Measurements from ENCODE around the gene HSD17B4. TPM values are rescaled to one million over a fixed set of nuclear protein-coding genes. Genes with fewer than 3 reads are reported as not detected.

Gene HSD17B4
- total and polyA plus RNA-seq, 9 of the 15 experiments (the other 6 are each of a cell fraction or from before 2014, with no cell fraction given), result 50.6 to 187 (median 94.6) TPM

- 17% methylated on average over 5 of the region's 5 CpGs for WGBS (ENCODE audit: insufficient coverage, low coverage, missing lambda C conversion rate)
- Histone ChIP-seq H3K9ac (ENCODE audit: insufficient read depth in 1 of 2, low read depth in 2 of 2, low read length in 2 of 2) (peak overlapping the region in 1 of 2 experiments; percentile 46; a peak in 1 of 4 replicates), H3K79me2 (ENCODE audit: control insufficient read depth, insufficient read depth, low read length) (no peaks in the 10 kb centered on the region), H3K4me1 (replicated peaks in 1 of 2; ENCODE audit: control insufficient read depth in 2 of 2, insufficient read depth in 2 of 2, low read length in 2 of 2) (peaks cover 0 to 20% of the 10 kb centered on the region in 2 experiments; a peak in 2 of 5 replicates), H4K20me1 (replicated peaks; ENCODE audit: control insufficient read depth, insufficient read depth, low read length) (no peaks in the 10 kb centered on the region), H3K4me2 (ENCODE audit: insufficient read depth, low read length) (peak overlapping the region; percentile 58), H2AFZ (ENCODE audit: low read depth, low read length) (peak overlapping the region; percentile 79), H3K27ac (ENCODE audit: extremely low read depth, low read depth, low read length) (peak overlapping the region; percentile 33), H3K4me3 (no peak overlapping the region), H3K9me1 (ENCODE audit: control insufficient read depth, insufficient read depth, low read length) (no peaks in the 10 kb centered on the region), H3K9me3 (replicated peaks; ENCODE audit: control insufficient read depth, insufficient read depth, low read depth, low read length) (no peaks in the 10 kb centered on the region), H3K27me3 (ENCODE audit: control insufficient read depth in 2 of 2, insufficient read depth in 2 of 2, low read length in 2 of 2) (no peaks in the 10 kb centered on the region), H3K36me3 (ENCODE audit: control insufficient read depth, insufficient read depth, low read length) (no peaks in the 10 kb centered on the region)
- DNase-seq (ENCODE audit: extremely low read depth in 1 of 4, low spot score in 3 of 4) (peak in 1 of 4 experiments; percentile 43), FAIRE-seq (peak; percentile 71), ATAC-seq (peak; percentile 83)
- BruUV-seq (replicated peaks), result no TSS peak
- CTCF ChIA-PET (ENCODE audit: low intra/inter-chr PET ratio), result no interaction called here
- in situ Hi-C loops (cut with MboI), result no loop called here
- POLR2A ChIA-PET, result interaction anchor here (0.6 to 1.3 kb wide), 3 partner anchors 9 to 340 kb away, joined by 3 to 4 read pairs (median 3); partner anchors contain the start of gene HSD17B4
- intact Hi-C loops (cut with micrococcal nuclease), result no loop called here
- no peak for TF ChIP-seq ZBTB5 (IDR thresholded peaks at IDR 0.05)
- no peak for TF ChIP-seq TAF9B (IDR thresholded peaks at IDR 0.05; ENCODE audit: partially characterized antibody)
- TF ChIP-seq ZNF217 (CRISPR knock-in tag; IDR thresholded peaks at IDR 0.05), result no peak
- peak; percentile 76 for TF ChIP-seq POLR2A (conservative IDR thresholded peaks at IDR 0.05)
- TF ChIP-seq PML (IDR thresholded peaks at IDR 0.05; ENCODE audit: low read length), result peak; percentile 82; the same call in 1 of the 2 replicates
- TF ChIP-seq NR1H2 (CRISPR knock-in tag; IDR thresholded peaks at IDR 0.05), result no peak
- no peak for TF ChIP-seq ZNF79 (CRISPR knock-in tag; IDR thresholded peaks at IDR 0.05; ENCODE audit: low read depth)
- no peak for TF ChIP-seq NCOA2 (IDR thresholded peaks at IDR 0.05; ENCODE audit: partially characterized antibody in 2 of 2)
- TF ChIP-seq HMG20A (CRISPR knock-in tag; conservative IDR thresholded peaks at IDR 0.05), result no peak
- TF ChIP-seq ID3 (CRISPR knock-in tag; IDR thresholded peaks at IDR 0.05), result no peak
- no peak for TF ChIP-seq ID3 (tag; IDR thresholded peaks at IDR 0.05)
- no peak for TF ChIP-seq TGIF2 (CRISPR knock-in tag; IDR thresholded peaks at IDR 0.05)
- TF ChIP-seq CLOCK (CRISPR knock-in tag; IDR thresholded peaks at IDR 0.05; ENCODE audit: borderline replicate concordance), result no peak
Observed at GRCh38 chr5:119417891-119418605, 34.2 kb upstream of the HSD17B4 start.
